HG03097 (cell line): ENCODE measurements around the gene SUN2.

ENCODE experiments used
- ATAC-seq: cut with Tn5 transposase; IDR thresholded peaks from one replicate; pipeline ENCODE4 v1.9.1; 2021; ENCODE audit not compliant: unreplicated experiment, low FRiP score

SUN2 gene

DNA sequence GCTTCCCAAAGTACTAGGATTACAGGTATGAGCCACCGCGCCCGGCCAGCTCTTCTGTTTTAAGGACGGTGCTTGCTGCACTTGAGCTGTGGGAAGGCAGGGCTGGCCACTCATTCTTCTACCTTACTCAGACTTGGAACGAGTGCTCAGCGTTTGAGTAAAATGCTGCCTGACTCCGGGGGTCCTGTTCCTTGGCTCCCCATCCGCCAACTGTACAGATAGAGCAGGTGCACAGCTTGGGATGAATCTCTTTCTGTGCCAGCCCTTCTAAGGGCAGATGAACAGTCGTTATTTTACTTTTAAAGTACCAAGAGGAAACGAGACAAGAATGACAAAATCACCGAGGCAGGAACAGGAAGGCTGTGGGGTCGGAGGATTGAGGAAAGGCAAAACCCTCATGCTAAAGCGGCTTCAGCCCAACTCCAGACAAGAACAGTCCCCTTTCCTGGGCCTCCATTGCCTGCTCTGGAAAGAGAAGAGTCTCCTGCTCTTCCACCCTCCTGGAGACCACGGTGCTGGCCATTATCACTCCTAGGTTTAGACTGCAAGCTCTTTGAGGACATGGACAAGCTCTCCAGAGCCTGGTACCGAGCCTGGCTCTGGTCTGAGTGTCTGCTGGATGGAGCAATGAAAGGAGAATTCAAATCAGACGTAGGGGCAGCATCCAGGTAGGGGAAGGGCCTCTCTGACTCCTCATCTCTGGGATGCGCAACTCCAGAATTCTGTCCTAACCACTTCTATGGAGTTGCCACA, 1.1 kb upstream of the SUN2 start:
- ATAC-seq = no peak

DNA sequence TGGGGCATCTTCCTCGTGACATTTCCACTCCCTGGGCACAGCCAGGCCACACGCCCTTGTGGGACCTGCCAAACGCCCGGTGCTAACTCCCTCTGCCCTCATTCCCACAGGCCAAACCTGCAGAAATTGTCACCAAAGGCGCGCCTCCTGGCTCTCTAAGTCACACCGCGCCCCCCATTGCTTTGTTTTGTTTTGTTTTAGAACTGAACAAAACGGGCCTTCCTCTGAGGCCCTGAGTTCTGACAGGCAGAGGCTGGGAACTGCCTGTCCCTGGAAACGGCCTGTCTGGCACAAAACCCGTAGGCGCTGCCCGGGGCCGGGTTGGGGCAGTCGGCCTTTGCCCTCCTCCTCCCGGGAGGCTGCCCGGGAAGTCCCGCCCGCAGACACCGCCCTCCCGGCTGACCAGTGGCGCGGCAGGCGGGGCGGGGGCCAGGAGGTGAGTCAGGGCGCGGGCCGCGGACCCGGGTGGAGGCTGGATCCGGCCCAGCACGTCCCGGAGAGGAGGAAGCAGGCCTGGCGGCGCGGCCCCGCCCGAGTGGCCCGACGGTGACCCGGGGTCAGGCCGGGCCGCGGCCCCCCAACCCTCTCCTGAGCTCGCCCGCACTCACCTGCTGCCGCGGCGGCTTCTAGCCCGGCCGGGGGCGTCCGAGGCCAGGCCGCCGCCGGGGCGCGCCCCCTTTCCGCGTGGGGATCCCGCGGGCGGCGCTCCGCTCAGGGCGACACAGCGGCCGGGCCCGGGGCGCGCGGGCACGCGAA, 465 bp downstream of the SUN2 start:
- ATAC-seq = peak; percentile 22

- ATAC-seq = no peak
Measured at GRCh38 chr22:38754751-38755154, 1.0 kb downstream of the SUN2 start.

GRCh38 chr22:38753948-38754750, 1.6 kb downstream of the SUN2 start:
- ATAC-seq = no peak

- ATAC-seq = peak; percentile 40
Measured at GRCh38 chr22:38751422-38752346, 4.1 kb downstream of the SUN2 start.

- no peak for ATAC-seq
Measured at GRCh38 chr22:38751066-38751421, 4.8 kb downstream of the SUN2 start.

GRCh38 chr22:38750638-38751037, 5.2 kb downstream of the SUN2 start:
- no peak for ATAC-seq

DNA sequence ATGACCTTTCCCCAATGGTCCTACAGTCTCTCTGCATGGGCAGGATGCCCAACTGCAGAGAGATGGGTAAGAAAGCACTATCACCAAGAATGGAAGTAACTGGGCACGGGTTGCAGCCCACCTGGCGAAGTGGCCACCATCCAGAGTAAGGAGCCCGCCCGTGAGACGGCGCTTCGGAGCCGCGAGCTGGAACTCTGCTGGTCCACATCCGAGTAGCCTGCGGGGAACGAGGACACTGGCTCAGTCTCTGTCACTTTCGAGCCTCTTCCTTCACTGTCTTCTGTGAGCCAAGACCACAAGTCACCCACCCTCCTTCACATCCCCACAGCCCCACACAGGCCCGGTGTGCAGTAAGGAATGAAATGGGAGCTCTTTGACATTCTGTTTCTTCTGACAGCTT, 5.7 kb downstream of the SUN2 start:
- no peak for ATAC-seq

DNA sequence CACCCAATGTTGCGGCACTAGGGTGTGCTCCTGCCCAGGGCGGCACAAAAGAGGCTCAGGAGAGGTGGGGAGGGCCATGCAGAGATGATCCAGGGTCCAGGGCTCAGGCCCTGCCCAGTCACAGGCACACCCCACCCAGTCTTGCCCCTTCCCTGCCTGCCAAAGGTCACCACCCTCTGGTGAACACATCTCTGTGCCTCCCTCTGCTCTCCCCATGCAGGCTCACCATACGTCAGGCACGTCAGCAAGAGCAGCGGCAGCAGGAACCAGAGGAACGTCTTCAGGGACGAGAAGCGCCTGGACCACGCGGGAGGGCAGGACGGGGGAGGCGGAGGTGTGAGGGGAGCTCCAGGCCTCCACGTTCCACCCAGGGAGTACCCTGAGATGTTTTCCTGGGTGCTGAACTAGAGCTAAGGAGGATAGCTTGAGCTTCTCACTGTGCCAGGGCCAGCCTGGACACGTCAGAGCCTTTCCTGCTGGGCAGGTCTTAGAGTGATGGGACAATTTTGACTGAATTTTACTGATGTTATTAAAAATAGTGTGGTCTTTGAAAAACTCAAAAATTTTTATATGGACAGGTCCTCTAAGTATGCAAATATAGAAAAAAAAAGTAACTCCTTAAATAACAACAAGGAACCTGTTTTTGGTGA, 7.2 kb downstream of the SUN2 start:
- no peak for ATAC-seq

- no peak for ATAC-seq
Measured at GRCh38 chr22:38745676-38746460, 9.9 kb downstream of the SUN2 start.

DNA sequence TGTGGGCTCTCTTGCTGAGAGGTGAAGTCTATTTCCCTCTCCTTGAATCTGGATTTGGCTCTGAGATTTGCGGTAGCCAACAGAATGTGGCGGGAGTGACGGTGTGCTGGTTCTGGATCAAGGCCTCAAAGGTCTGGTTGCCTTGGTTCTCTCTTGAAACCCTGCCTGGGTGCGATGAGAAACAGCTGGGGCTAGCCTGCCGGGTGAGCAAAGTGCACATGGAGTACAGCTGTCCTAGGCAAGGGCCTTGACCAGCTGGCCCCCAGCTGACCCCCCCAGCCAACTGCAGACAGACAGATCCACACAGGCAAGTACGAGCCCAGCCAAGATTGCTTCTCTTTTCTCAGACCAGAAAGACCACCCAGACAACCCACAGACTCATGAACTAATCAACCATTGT, 10.8 kb downstream of the SUN2 start:
- no peak for ATAC-seq

DNA sequence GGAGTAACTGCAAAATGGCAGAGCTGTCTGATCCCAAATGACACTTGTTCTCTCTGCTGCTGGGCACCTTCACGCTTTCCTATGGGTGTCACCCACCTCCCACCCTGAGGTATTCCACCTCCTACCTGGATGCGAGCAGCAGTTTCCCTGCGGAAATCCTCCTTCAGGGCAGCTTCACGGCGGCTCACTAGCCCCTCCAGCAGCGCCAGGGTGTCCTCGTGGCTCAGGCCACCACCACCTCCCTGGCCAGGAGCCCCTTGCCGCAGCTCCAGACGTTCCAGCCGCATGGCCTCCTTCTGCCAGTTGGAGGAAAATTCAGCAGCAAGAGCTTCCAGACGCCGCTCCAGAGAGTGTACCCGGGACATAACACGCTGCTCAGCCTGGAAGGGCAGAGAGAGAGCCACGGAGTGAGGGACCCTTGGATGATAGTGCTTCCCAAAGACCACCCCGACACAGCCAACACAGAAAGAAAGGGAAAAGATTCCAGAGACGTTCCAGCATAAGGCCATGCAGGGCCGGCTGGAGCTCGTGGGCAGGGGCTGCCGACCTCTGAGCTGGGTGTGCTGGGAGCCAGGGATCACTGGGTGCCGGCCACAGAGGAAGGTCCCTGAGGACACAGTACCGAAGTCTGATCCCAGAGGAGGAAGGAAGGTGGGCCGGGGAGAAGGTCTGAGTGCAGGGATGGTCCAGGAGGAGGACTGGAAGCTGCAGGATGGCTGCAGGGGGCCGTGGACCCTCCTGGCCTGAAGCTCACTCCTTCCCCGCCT, 13.4 kb downstream of the SUN2 start:
- no peak for ATAC-seq

DNA sequence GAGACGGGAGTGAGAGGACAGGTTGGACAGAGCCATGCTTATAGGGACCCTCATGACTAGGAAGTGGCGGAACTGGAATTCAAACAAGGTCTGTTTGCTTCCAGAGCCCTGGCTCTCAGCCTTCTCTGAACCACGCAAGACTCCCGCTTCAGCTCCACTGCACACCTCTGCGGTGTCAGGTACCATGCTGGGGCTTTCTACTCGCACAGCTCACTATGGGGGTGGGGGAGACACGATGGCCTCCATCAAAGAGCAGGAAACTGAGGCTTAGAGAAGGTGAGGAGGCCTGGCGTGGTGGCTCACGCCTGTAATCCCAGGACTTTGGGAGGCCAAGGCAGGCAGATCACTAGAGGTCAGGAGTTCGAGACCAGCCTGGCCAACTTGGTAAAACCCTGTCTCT, 14.2 kb downstream of the SUN2 start:
- ATAC-seq = no peak

DNA sequence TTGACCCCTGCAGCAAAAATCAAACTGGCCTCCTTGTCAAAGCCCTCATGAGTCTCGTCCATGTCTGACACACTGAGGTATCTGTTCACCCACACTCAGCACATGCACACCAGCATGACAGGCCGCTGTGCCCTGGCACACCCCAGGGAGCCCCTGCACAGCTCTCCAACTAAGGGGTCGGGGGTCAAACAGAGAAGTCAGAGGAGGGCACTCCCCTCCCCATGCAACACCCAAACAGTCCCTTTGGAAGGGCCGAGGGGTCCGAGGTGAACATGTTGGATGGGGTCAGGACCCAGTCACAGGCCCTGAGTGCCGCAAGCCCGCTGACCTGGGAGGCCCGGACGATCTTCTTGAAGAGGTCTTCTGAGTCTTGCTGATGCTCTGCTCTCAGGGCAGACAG, 14.6 kb downstream of the SUN2 start:
- no peak for ATAC-seq

- no peak for ATAC-seq
Measured at GRCh38 chr22:38740754-38741153, 15.0 kb downstream of the SUN2 start.

DNA sequence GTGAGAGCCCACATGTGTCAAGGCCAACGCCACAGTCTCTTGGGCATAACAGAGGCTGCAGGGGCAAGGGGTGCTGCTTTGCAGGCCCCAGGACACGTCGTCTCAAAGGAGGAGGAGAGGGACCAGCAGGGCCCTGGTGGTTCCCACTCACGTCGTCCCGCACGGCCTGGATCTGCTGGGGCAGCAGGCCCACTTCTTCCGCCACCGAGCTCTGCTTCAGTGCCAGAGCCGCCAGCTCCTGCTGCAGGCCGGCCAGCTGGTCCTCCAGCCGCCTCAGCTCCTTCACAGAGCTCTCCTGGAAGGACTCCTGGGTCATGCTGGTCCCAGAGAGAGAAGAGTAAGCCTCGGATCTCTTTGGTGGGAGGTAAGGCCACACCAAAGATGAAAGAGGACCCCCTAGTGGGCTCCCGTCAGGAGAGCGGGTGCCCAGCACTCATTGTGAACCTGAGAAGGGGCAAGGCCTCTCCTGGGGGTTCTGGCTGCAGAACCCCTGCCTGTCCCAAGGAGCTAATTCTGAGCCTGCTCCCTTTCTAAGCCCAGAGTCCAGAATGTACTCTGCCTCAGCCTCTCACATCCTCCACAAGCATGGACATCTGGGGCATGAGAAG, 15.6 kb downstream of the SUN2 start:
- no peak for ATAC-seq

DNA sequence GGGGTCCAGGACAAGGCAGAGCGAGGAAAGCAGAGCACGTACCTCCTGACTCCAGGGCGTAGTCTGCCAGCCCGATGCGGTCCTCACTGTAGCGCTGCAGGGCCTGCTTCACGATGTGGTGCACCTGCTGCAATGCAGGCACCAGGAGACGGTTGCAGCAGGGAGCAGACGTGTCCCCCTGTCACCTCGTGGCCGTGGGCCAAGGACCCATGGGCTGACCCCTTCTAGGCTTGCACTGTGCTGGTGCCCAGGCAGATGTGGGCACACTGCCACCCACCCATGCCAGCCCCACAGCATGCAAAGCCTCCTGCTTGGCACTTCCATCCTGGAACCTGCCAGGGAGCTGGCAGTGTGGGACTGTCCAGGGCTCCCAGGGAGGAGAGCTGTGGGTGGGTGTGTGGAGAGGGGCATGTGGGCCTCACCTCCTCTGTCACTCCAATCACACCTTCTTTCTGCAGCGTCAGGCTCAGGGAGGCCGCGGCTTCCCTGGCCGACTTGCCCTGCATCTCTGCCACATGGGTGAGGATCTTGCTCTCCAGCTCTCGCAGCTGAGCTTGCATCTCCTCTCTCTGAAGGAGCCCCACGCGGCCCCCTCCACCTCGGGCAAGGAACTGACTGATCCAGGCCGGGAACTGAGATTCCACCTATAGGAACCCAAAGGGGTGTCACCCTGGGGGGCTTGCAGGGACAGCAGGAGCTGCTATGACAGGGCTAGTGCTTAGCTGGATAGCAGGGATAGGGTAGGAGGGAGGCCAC, 16.3 kb downstream of the SUN2 start:
- ATAC-seq = no peak
